Right atrium auricular region (tissue), 2 donors: ENCODE data around the gene LCT. TPM values are rescaled to one million over a fixed set of nuclear protein-coding genes. Genes with fewer than 3 reads are reported as not detected.

Experiments used
- DNase-seq: peaks from one replicate; pipeline ENCODE4 v3.0.0-alpha.2; 2019; ENCODE audit warnings: low spot score
- H3K27ac ChIP-seq, 2 donors: fragments of 200-600 bp; sonication (generic); 1 replicate in 1 of 2; 2 replicates in 1 of 2; pipeline ENCODE4 v1.5.1; 2016 to 2019
- H3K27me3 ChIP-seq, 2 donors: fragments of 200-600 bp; sonication (generic); one replicate each; pipeline versions ENCODE4 v1.5.1 to v1.6.0; 2017 to 2019
- H3K36me3 ChIP-seq: fragments of 200-600 bp; sonication (generic); one replicate; pipeline ENCODE4 v1.5.1; 2016
- H3K4me1 ChIP-seq, 2 donors: fragments of 200-600 bp; sonication (generic); one replicate each; pipeline versions ENCODE4 v1.5.1 to v1.6.0; 2017 to 2019
- H3K4me3 ChIP-seq, 2 donors: fragments of 200-600 bp; sonication (generic); 1 replicate in 1 of 2; 2 replicates in 1 of 2; pipeline ENCODE4 v1.5.1; 2017 to 2019; ENCODE audit warnings: mild to moderate bottlenecking in 1 of 2, moderate library complexity in 1 of 2
- H3K9me3 ChIP-seq, 2 donors: fragments of 200-600 bp; sonication (generic); one replicate each; pipeline ENCODE4 v1.5.1; 2019
- total RNA-seq, 2 donors: library from RNA; depleted of rRNA; stranded (reverse); fragments of >200 nt; gene quantifications; one replicate each; pipeline ENCODE4 v1.1.0, GENCODE V29; 2016
- TF ChIP-seq, protein P1 (sequence below), 2 donors: fragments of 200-600 bp; sonication (generic); IDR thresholded peaks; one replicate each; pipeline ENCODE4 v1.5.1; 2019; ENCODE audit warnings: antibody characterized with exemption in 2 of 2

The LCT gene
- total RNA-seq, 2 donors from 2014 or later = not detected

DNA sequence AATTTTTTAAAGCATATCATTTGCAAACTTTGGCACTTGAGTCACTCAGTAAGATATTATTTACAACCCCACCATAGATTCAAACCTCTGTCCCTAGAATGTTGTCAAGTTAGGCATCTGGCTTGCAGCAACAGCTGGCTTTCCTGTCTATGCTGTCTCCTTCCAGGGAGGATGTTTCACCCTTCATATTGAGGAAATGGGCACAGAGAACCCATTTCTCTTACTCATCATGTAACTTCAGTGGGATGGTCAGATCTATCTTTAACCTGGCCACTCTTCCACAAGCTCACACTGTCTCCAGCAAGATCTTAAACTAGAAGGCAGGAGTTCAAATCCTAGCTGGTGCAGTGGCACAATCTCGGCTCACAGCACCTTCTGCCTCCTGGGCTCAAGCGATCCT, 15.8 kb downstream of the LCT start:
- Histone ChIP-seq H3K27me3 (no peaks in the 10 kb centered on the region), H3K4me3 (no peak overlapping the region), H3K4me1 (no peaks in the 10 kb centered on the region), H3K27ac (no peak overlapping the region), H3K36me3 (no peaks in the 10 kb centered on the region), H3K9me3 (peaks cover 0 to 10% of the 10 kb centered on the region in 2 donors)
- TF ChIP-seq, protein P1, sequence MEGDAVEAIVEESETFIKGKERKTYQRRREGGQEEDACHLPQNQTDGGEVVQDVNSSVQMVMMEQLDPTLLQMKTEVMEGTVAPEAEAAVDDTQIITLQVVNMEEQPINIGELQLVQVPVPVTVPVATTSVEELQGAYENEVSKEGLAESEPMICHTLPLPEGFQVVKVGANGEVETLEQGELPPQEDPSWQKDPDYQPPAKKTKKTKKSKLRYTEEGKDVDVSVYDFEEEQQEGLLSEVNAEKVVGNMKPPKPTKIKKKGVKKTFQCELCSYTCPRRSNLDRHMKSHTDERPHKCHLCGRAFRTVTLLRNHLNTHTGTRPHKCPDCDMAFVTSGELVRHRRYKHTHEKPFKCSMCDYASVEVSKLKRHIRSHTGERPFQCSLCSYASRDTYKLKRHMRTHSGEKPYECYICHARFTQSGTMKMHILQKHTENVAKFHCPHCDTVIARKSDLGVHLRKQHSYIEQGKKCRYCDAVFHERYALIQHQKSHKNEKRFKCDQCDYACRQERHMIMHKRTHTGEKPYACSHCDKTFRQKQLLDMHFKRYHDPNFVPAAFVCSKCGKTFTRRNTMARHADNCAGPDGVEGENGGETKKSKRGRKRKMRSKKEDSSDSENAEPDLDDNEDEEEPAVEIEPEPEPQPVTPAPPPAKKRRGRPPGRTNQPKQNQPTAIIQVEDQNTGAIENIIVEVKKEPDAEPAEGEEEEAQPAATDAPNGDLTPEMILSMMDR (IDR thresholded peaks at IDR 0.05) = no peak
- no peak for DNase-seq

DNA sequence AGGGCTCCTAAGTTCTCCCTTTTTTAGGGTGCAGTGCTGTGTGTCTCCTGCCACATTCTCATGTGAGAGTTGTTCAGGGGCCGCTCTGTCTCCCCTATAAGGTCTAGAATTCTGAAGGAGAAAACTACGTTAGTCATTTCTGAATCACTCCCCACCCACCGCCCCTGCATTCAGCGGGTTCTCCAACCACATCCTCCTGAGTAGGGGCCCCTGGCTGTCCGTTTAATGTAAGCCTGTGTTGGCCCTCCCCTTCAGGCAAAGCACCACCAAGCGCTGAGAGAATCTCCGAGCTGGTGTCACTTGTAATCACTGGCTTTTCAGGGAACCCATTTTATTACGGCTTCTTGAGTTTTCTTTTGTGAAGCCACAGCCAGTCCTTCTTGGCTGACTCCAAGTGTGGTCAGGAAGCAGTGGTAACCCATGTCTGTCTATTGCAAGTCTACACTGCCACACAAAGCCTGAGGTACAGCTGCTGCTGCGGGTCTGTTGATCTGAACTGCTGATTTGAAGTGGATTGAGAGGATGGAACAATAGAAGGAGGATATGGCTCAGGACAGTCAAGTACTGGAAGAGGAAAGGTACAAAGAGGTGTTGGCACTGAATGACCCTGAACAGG, 16.9 kb downstream of the LCT start:
- TF ChIP-seq, protein P1 (IDR thresholded peaks at IDR 0.05) = no peak
- DNase-seq = no peak
- Histone ChIP-seq H3K9me3 (peaks cover 0 to 10% of the 10 kb centered on the region in 2 donors), H3K4me3 (no peak overlapping the region), H3K36me3 (no peaks in the 10 kb centered on the region), H3K27ac (no peak overlapping the region), H3K27me3 (no peaks in the 10 kb centered on the region), H3K4me1 (no peaks in the 10 kb centered on the region)

DNA sequence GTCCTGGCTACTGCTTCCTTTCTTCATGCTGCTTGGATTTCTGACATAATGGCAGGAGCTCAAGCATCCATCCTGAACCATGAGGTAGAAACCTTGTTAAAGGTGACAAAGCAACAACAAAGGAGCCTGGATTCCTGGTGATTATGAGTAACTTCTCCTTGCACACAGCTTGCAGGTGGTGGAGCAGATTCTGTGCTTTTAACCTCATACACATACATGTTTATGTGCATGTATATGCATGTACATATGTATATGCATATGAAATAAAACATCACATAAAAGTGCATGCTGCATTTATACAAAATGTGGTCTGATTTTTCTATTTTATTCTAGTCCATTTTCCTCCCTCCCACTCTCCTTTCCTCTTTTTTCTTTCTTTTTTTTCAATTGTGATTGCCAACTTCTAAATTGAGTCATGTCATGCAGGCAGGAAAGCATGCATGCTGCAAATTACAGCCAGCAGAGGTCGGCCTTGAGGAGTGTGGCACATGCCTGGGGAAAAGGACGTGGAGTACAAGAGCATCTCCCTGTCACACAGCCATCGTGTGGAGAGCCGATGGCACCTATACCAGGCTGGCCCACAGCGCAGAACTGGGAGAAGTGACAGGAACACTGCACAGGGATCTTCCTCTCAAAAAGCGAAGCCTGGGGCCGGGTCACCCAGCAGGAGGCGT, 17.9 kb downstream of the LCT start:
- no peaks in the 10 kb centered on the region for H3K36me3 ChIP-seq
- H3K27ac ChIP-seq = no peak overlapping the region
- H3K9me3 ChIP-seq = peaks cover 0 to 10% of the 10 kb centered on the region in 2 donors
- H3K27me3 ChIP-seq = no peaks in the 10 kb centered on the region
- H3K4me3 ChIP-seq = no peak overlapping the region
- TF ChIP-seq, protein P1 (IDR thresholded peaks at IDR 0.05) = no peak
- no peaks in the 10 kb centered on the region for H3K4me1 ChIP-seq
- DNase-seq = no peak

DNA sequence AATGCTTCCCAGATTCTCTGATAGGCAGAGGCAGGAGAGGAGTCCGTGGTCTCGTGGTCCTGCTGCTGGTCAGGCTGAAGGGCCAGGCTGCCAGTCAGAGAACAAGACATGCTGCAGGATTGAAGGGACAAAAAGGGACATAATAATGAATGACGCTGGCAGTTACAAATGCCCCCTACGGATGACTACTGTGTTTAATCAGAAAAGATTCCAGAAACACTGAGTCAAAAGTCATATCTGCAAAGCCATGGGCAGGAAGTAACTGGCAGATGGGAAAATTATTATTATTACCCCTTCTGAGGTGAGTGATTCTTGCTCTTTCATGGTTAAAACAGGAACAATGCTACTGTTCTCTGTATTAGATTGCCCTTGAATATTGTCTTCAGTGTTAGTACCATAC, 19.0 kb downstream of the LCT start:
- TF ChIP-seq, protein P1 (IDR thresholded peaks at IDR 0.05) = no peak
- Histone ChIP-seq H3K9me3 (peaks cover 0 to 8% of the 10 kb centered on the region in 2 donors), H3K4me1 (no peaks in the 10 kb centered on the region), H3K27ac (no peak overlapping the region), H3K4me3 (no peak overlapping the region), H3K27me3 (no peaks in the 10 kb centered on the region), H3K36me3 (no peaks in the 10 kb centered on the region)
- no peak for DNase-seq

DNA sequence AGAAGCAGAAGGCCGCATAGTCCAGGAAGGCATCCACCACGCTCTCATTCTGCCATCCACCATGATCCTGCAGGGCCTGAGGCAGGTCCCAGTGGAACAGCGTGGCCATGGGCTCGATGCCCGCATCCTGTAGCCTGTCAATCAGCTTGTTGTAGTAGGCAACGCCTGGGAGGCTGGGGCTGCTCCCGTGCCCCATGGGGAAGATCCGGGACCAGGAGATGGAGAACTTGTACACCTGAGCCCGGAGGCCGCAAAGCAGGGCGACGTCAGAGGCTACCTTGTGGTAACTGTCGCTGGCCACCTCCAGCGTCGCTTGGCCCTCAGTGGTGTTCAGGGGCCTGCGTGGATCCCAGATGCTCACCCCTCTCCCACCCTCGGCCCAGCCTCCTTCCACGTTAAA, 19.5 kb downstream of the LCT start:
- TF ChIP-seq, protein P1 (IDR thresholded peaks at IDR 0.05) = no peak
- peaks cover 0 to 3% of the 10 kb centered on the region in 2 donors for H3K9me3 ChIP-seq
- H3K4me1 ChIP-seq = no peaks in the 10 kb centered on the region
- H3K27ac ChIP-seq = no peak overlapping the region
- no peaks in the 10 kb centered on the region for H3K36me3 ChIP-seq
- no peak overlapping the region for H3K4me3 ChIP-seq
- DNase-seq = no peak
- H3K27me3 ChIP-seq = no peaks in the 10 kb centered on the region
